Suppressor macrophage treated with lipopolysaccharide for 4 hours (primary cell): Measurements from ENCODE around the gene FRMD4A.
"Not testable (repeated sequence)": the region's sequence is repeated elsewhere in the genome, so short reads cannot be mapped to it uniquely, and the experiment has no call there.

Experiments
- DNase-seq: peaks from one replicate; pipeline ENCODE4 v3.0.0-alpha.2; 2020

Gene FRMD4A

DNA sequence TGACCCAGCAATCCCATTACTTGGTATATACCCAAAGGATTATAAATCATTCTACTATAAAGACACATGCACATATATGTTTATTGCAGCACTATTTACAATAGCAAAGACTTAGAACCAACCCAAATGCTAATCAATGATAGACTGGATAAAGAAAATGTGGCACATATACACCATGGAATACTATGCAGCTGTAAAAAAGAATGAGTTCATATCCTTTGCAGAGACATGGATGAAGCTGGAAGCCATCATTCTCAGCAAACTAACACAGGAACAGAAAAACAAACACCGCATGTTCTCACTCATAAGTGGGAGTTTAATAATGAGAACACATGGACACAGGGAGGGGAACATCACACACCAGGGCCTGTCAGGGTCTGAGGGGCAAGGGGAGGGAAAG, 434.6 kb downstream of the FRMD4A start:
- not testable (repeated sequence) for DNase-seq

GRCh38 chr10:13894412-13895093, 436.2 kb downstream of the FRMD4A start:
- no peak for DNase-seq

DNA sequence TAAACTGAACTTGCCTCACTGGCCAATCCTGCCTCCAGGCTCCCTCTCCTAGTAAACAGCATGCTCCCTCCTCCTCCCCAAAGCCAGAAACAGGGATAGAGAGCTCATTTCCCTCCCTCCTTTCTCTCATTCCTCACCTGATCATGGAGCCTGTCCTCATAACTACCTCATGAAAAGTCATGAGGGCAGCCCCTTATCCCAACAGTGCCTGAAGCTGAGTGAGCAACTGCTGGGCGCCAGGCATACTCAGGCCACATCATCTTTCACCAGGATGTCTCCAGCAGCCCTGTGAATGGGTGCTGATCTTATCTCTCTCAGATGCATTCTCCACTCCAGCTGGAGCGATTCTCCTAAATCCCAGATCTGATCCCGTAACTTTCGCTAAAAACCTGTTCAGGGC, 436.8 kb downstream of the FRMD4A start:
- no peak for DNase-seq

DNA sequence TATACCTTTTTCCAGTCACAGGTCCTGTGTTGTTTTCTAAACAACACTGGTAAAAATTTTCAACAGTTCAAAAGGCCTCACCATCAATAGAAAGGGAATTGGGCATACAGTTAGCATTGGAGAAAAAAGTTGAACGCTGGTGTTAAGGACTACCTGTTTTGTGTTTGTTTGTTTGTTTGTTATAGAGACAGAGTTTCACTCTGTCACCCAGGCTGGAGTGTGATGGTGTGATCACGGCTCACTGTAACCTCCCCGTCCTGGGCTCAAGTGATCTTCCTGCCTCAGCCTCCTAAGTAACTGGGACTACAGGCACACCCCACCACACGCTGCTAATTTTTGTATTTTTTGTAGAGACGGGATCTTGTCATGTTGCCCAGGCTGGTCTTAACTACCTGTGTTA, 437.9 kb downstream of the FRMD4A start:
- no peak for DNase-seq

- no peak for DNase-seq
These were observed 438.7 kb downstream of the FRMD4A start for GRCh38 chr10:13892001-13892491.

DNA sequence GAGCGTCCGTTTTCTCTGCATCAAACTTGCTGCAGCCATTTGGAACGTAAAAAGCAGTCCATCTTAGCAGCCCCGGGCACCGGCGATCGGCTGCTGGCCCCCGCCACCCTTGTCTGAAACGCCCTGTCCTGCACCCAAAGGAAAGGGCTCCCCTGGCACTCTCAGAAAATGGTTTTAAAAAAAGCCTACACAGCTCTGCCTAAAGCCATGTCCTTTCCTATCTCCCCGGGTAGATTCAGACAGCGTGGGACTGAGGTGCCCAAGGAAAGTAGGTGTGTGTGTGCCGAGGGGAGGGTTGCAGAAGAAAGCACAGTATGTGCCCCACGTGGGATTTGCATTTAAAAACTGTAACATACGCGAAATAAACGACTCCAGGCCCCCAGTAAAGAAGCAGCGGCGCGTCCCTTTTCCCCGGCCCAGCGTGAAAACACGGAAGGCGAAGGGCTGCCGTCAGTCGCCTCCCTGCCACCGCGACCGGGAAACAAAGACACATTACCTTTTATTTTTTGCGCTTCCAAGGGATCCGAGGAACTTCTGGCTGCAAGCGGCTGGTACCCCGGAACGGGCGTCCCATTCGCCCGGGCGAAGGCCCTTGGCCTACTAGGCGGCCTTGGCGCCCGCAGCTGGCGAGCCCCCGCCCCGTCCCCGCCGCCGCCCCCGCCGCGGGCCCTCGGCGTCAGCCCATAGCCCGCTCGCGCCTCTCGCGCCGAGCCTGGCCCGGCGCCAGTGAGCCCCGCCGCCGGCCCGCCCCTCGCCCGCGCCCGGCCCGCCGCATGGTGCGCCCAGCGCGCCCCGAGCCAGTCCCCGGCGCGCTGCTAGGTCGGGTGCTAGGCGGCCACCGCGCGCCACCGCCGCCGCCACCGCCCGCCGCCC, 439.4 kb downstream of the FRMD4A start:
- DNase-seq: peak; percentile 43

DNA sequence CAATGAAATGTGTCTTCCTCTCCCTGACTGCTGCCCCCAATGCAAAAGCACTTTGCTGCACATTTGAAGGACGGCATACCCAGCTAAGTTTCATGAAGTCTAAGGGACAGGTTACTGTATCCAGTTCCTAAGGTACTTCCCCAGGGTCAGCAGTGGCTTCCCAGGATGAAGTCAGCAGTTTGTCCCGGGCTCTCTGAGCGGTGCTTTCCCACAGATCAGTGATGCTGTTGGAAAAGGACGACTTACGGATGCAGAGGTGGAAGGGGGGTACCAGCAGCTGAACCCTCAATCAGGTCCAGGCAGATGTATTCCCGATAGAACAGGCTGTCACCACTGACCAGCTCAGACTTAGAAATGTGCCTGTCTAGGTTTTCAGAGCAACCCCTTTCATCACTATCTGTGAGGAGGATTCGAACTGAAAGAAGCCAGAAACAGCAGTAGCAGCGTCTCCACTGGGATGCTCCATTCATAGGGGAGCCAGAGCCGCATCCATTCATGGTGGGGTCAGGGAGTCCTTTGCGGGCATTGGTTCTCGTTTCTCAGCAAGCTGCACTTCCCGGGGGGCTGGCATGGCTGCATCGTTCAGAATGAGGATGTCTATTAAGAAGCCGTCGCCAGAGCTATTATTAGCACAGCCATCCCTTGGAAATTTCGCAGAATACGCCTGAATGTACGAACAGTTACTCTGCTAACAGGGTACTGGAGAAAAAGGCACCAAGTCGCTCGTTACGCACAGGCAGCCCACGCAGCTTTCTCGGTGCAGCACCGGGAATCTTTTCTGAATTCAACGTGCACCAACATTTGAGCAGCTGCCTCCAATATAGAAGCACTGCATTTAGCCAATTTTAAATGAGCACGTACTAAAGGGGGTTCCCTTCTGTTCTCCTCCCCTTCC, 440.2 kb downstream of the FRMD4A start:
- DNase-seq: no peak

GRCh38 chr10:13887761-13888160, 443.0 kb downstream of the FRMD4A start:
- peak; percentile 54 for DNase-seq

DNA sequence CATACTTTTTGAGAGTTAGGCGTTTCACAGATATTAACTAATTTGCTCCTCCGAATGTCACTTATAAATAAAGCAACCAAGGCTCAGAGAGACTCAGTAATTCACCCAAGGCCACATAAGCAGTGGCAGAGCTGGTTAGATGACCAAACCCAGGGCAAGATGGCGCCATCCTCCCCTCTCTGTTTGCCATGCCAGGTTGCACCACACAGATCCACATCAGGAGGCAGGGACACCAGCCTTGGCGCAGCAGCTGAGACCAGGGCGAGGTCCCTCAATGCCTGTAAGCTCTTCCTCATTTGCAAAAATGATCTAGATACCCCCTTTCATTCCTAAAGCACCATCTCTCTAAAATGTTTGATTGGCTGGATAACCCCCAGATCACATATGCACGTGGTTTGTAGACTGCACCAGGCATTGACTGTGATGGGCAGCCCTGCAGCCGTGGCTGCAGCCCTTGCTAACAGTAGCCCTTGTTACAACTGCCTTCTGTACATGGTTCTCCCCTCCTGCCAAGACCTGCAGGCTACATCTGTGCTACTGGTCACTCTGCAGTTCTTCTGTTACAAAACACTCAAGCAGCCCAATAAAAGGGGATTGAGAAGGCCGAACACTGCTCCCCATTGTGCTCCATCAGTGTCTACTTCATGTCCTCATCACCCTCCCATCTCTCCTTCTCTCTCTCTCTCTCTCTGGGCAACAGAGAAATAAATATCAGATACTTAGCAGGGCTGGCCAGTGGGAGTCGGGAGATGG, 445.3 kb downstream of the FRMD4A start:
- DNase-seq: no peak

- DNase-seq: no peak
These were observed 446.9 kb downstream of the FRMD4A start for GRCh38 chr10:13883636-13884444.

- peak; percentile 94 for DNase-seq
These were observed 448.5 kb downstream of the FRMD4A start for GRCh38 chr10:13882119-13882711.

DNA sequence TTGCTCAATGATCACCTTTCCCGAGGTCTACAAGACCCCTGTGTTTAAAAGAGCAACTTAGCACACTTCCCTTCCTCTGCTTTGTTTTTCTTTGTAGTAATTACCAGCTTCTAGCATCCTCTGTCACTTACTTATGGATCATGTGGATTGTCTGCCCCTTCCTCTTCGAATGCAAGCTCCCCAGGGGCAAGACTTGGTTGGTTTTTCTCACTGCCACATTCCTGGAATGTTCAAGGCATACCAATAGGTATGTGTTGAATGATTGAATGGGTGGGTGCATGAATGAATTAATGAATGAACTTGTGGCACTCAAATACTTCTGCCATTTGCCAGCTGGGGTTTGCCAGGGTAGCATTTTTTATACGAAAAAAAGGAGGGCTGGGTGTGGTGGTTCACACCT, 450.0 kb downstream of the FRMD4A start:
- no peak for DNase-seq

DNA sequence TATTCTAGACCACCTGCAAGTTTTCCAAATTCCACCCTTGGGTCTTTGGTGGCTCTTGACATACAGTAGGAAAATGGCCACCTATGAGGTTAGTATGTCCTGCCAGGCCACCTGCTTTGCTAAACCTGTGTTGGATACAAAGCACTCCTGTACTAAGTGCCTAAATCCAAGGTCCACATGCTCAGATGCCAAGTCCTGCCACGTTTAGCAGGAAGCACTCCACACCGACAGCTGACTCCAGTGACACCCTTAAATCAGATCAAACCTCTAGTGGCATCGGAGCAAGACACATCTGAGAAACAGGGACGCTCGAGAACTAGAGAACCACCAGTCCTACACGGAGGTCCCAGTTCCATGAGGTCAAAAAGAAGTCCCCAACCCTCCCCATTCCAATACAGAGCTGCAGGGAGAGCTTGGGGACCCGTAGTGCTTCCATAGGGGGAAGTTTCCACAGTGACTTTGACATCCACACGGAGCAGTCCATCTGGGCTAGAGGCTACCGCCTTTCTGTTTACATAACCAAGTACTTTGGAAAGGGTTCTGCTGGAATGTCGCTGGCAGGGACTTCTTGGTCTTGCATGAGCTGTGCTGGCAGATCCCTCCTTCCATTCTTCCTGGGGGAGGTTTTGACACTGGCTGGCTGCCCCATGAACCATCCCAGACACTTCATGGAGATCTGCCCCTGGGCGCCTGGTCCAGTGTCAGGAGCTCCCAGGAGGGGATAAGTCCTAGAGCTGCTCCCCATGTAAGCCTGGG, 453.4 kb downstream of the FRMD4A start:
- no peak for DNase-seq

GRCh38 chr10:13873196-13873595, 457.5 kb downstream of the FRMD4A start:
- peak; percentile 66 for DNase-seq

- DNase-seq: no peak
These were observed 458.3 kb downstream of the FRMD4A start for GRCh38 chr10:13872411-13872810.

GRCh38 chr10:13871776-13872175, 458.9 kb downstream of the FRMD4A start:
- DNase-seq: peak; percentile 35

DNA sequence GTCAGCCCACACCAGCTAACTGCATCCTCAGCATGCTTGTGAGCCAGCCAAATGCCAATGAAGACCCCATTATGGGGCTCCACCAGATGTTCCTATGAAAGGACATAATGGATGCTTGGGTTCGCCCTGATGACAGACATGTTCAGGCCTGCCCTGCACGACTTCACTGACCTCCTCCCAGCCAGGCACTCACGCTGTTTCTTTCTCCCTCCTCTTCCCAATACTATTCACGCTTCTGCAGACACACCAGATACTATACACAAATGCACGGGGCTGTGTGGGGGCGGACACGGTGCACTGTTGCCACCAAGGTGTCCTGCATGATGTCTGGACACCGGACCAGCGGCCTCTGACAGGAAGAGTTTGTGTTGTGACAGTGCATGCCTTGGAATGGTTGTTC, 459.7 kb downstream of the FRMD4A start:
- DNase-seq: no peak

DNA sequence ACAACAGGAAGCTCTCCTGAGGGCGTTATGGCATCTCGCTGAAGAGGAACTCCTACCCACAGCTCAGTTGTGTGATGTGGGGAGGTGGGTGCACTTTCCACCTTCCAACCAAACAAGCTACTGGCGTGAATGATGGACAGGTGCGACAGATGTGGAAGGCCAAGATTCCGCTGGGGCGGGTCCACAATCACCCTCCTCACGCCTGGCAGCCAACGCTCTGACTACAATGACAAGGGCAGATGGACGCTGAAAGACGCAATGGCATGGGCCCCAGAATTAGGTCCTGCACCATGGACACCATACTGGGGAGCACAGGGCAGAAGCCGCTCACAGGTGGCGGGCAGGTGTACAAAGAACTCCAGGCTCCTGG, 461.4 kb downstream of the FRMD4A start:
- no peak for DNase-seq

- no peak for DNase-seq
These were observed 462.0 kb downstream of the FRMD4A start for GRCh38 chr10:13868528-13869294.

GRCh38 chr10:13867822-13868221, 462.9 kb downstream of the FRMD4A start:
- DNase-seq: no peak
